Inflammatory macrophage treated with lipopolysaccharide for 4 hours (primary cell): ENCODE results near the gene XYLT2.
"Not testable (repeated sequence)": the region's sequence is repeated elsewhere in the genome, so short reads cannot be mapped to it uniquely, and the experiment has no call there.

Experiments used
- DNase-seq: peaks from one replicate; pipeline ENCODE4 v3.0.0-alpha.2; 2020

The XYLT2 gene

GRCh38 chr17:50322271-50322670, 23.7 kb upstream of the XYLT2 start:
- no peak for DNase-seq

- DNase-seq: no peak
These were observed 22.9 kb upstream of the XYLT2 start for GRCh38 chr17:50323060-50323459.

GRCh38 chr17:50325906-50326305, 20.0 kb upstream of the XYLT2 start:
- DNase-seq: no peak

GRCh38 chr17:50326831-50327364, 19.0 kb upstream of the XYLT2 start:
- DNase-seq: no peak

GRCh38 chr17:50328363-50329325, 17.3 kb upstream of the XYLT2 start:
- DNase-seq: no peak

- no peak for DNase-seq
These were observed 16.2 kb upstream of the XYLT2 start for GRCh38 chr17:50329716-50330115.

- DNase-seq: no peak
These were observed 15.7 kb upstream of the XYLT2 start for GRCh38 chr17:50330151-50330775.

- DNase-seq: no peak
These were observed 14.7 kb upstream of the XYLT2 start for GRCh38 chr17:50331085-50331791.

- DNase-seq: no peak
These were observed 13.7 kb upstream of the XYLT2 start for GRCh38 chr17:50332196-50332595.

GRCh38 chr17:50333291-50334057, 12.5 kb upstream of the XYLT2 start:
- not testable (repeated sequence) for DNase-seq

GRCh38 chr17:50337956-50338355, 8.0 kb upstream of the XYLT2 start:
- no peak for DNase-seq

GRCh38 chr17:50338645-50339044, 7.3 kb upstream of the XYLT2 start:
- DNase-seq: no peak

- no peak for DNase-seq
These were observed 6.5 kb upstream of the XYLT2 start for GRCh38 chr17:50339381-50339780.

GRCh38 chr17:50344731-50345365, 1.1 kb upstream of the XYLT2 start:
- peak; percentile 33 for DNase-seq

- peak; percentile 6 for DNase-seq
These were observed 589 bp downstream of the XYLT2 start for GRCh38 chr17:50346313-50347116.

GRCh38 chr17:50347117-50347893, 1.4 kb downstream of the XYLT2 start:
- DNase-seq: no peak

- no peak for DNase-seq
These were observed 2.0 kb downstream of the XYLT2 start for GRCh38 chr17:50347894-50348291.

GRCh38 chr17:50348522-50349242, 2.8 kb downstream of the XYLT2 start:
- DNase-seq: no peak

GRCh38 chr17:50349243-50349600, 3.3 kb downstream of the XYLT2 start:
- DNase-seq: no peak

GRCh38 chr17:50350733-50351132, 4.8 kb downstream of the XYLT2 start:
- no peak for DNase-seq
